HT-29 (cell line): ENCODE measurements around the gene POLN. TPM values are rescaled to one million over a fixed set of nuclear protein-coding genes. Genes with fewer than 3 reads are reported as not detected.

Experiments used
- DNase-seq: peaks from one replicate; pipeline ENCODE4 v3.0.0-alpha.2; 2015; ENCODE audit warnings: low spot score
- total RNA-seq: library from RNA; depleted of rRNA; stranded (reverse); fragments of >200 nt; shearing (Covaris generic); gene quantifications from 2 replicates; pipeline ENCODE4 v1.2.3, GENCODE V29; 2014; rRNA removed

POLN gene
- 0.31 and 0.71 TPM in 2 replicates for total RNA-seq

DNA sequence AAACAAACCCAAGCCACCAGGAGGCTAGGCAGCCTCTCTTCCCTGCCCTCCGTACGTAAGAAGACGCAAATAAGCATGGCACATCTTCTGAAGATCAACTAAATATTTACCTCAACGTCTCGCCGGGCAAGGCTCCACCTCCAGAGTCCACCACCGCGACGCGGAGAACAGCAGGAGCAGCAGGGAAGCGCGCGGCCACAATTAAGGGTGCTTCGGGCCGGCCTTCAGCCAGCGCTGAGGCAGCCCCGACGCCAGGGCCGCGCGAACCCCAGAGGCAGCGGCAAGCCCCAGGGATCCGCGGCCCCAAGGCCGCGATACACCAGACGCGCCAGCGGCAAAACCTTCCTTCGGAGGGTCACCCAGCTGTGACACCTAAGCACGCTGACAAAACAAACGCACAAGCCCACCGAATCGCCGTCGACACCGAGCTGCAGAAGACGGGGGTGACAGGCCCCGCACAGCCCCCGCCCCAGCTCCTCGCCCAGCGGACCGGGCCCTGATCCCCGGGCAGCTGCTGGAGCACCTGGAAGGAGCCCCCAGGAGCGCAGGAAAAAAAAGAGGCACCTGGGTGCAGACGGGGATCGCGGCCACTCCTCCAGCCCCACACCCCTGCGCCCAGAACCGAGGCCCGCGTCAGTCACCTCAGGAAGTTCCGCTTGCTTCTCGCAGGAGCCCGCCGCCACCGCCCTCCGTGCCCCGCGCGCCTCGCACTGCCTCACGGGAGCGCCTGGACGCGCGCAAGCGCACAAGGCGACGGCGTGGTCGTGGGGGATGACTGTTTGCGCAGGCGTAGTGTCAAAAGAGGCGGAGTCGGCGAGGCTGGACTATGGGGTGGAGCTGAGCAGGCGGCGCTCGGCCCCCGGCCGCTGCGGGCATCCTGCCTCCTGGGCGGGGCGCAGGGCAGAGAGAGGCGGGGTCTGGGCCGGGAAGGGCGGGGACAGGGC is at the start of gene POLN, which contains the start of gene HAUS3:
TSS of gene POLN (minus strand) at position 712 of the 944 bp plus-strand sequence. CDS start 12,890 bp downstream, outside the sequence.
TSS of gene HAUS3 (minus strand) at position 712 of the 944 bp plus-strand sequence. CDS start 1,175 bp downstream, outside the sequence.
- peak; percentile 99 for DNase-seq

DNA sequence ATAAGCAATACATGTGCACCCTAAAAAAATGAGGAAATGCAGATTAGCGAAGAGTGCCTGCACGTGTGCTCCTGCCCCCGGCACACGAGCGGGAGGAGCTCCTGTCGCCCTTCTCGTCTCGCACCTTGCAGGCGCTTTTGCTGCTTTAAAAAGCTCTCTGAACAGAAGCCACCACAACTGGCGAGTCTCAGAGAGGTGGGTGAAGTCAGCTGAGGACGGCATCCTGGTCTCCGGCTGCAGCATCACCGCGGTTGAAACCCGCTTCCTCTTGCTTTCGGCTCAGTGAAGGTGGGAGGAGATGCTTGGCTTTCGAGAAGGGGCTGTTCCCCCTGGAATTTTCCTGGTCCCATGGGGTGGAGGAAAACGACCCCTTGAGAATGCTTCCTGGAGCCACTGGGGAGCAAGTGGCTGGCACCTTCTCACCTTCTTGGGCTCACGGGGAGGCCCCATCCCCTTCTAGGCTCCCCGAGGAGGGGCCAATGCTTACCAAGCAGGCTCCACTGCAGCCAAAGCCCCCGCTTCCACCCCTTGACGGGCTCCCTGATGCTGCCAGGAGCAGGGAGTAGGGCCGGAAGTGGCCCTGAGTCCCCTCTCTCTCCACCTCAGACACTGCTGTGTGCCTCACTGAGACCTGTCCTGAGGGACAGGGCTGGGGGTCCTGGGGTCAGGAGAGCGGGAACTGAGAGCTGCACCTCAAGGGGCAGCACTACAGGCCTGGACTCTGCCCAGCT is 49.2 kb upstream of the POLN start:
- no peak for DNase-seq

DNA sequence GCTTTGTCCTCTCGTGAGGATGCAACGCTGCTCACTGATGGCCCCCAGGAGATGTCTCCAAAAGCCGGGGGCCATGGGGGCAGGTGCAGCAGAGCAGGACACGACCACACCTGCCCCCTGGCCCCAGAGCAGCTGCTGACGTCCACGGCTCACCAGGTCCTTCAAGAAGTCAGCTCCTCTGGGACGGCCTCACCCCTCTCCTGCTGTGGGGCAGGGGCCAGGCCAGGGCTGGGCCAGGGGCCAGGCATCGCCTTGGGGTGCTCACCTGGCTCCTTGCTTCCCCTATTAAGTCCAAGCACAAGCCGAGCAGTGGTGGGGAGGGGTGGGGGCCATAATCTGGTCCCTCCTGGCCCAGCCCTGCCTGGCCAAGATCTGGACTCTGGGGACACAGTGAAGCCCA is 48.6 kb upstream of the POLN start:
- DNase-seq = no peak

DNA sequence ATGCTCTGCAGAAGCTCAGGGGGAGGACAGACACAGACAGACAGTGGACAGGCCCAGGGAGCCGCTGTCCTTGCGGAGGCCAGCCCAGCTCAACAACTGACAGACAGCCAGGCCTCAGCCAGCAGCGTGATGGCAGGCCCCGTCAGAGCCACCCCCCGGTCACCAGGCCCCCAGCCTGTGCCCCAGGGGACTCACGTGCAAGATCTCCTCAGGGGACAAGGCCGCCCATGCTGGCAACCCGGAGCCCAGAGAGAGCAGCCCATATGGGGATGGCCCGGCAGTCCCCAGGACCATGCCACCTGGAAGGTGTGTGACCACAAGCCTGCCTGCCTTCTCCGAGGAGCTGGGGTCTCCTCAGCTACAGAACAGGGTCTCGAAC is 48.0 kb upstream of the POLN start:
- no peak for DNase-seq

DNA sequence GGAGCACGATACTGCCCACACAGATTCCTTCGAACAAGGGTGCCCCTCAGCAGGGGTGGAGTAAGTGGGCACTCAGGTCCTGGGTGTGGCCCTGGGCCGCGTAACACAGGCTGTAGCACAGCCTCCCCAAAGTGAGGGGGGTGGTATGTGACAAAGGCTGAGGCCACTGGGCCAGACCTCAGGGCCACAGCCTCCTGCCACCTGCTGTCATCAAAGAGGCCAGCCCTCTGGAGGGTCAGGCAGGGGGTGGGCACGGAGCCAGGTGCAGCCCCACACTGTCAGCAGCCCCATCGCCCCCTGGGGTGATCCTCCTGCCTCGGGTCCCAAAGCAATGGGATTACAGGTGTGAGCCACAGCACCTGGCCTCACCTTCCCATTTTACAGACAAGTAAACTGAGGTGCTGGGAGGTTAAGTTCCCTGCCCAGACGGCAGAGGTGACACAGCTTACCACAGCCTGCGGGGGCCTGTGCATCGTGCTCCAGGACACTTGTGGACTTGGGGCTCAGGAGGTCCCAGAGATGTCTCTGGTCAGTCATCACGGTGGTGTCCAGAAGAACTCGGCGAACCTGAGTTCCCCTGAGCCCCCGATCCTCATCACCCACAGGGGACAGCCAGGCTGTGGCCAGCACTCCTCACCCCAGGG is 47.5 kb upstream of the POLN start:
- DNase-seq = no peak

DNA sequence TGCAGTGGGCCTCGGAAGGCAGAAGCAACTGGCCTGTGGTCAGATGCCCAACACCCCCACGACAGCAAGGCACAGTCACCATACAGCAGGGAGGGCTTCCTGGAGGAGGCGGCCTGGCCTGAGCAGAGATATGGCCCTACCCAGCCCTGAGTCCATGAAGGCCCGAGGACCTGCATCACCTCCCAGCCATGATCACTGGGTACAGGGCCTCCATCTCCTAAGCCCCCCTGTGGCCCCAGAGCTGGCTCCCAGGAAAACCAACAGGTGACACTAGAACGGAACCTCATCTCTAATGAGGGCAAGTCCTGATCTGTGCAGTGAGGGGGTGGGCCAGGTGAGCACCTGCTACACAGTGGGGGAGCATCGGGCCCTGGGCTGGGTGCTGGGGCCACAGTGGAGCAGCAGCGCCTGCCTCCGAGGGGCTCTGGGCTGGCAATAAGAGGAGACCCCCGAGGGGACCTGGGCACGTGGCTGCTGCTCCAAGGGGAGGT is 46.2 kb upstream of the POLN start:
- DNase-seq = no peak

DNA sequence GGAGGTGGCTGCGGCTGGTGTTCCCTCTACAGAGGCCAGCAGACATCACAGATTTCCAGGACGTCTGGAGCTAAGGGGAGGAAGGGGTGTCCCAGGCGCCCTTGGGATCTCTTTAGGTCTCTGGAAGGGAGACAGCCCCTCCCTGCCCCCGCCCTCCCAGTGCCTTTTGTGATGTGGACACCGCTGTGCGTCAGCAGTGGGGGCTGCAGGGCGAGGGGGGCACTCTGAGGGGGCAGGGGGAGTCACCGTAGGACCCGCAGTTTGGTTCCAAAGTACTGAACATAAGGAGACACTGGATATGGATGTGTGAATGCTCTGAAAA is 45.6 kb upstream of the POLN start:
- DNase-seq = no peak

DNA sequence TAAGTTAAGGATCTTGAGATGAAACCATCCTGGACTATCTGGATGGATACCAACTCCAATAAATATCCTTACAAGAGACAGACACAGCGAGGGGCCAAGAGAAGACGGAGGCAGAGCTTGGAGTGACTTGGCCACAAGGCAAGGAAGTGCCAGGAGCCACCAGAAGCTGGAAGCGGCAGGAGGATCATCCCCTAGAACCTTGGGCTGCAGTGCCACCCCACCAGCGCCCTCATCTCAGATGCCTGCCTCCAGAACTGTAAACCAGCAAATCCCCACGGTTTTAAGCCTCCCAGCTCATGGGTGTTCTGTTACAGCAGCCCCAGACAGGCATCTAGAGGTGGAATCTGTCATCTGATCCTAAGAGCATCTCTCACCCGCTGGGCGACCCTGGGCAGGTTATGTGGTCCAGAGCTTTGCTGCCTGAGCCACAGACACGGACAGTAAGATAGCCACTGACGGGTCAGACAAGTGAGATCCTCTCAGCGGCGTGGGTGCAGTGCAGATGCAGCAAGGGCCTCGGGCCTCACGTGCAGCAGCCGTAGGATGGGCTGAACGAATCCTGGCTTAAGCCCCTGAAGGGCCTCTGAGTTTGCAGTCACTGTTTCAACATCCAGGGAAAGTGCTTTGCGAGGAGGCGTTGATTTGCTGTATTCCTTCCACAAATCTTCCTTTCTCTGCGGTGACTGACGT is 45.1 kb upstream of the POLN start:
- DNase-seq = no peak

DNA sequence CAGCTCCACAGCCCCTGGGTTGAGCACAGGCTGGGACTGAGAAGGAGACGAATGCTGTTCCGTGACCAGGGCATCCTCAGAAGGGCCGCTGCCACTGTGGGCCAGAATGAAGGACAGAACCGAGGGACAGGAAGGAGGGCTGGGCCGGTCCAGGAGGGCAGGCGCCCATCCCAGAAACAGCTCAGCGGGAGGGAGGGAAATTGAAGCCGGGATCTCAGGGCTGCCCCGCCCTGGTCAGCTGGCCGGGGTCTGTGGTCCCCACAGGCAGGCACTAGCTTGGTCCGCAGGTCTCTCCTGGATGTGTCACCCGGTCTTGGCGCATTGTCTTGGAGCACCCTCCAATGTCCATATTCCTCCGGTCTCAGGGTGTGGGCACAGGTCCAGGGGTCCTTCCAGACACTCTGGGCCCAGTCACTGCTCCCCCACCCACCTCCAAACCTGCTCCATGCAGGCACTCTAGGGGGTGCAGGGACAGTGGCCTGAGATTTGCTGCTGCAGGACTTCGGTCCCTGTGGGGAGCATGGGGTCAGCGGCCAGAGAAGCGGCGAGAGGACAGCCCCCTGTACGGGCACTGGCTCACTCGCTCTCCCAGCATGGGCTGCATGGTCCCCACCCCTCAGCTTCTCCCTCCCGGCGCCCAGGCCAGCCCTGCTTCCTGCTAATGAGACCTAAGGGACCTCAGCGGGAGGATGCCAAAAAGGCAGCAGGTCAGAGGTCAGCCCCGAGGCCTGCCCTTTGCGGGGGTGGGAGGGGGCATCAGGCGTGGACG is 43.9 kb upstream of the POLN start:
- no peak for DNase-seq

DNA sequence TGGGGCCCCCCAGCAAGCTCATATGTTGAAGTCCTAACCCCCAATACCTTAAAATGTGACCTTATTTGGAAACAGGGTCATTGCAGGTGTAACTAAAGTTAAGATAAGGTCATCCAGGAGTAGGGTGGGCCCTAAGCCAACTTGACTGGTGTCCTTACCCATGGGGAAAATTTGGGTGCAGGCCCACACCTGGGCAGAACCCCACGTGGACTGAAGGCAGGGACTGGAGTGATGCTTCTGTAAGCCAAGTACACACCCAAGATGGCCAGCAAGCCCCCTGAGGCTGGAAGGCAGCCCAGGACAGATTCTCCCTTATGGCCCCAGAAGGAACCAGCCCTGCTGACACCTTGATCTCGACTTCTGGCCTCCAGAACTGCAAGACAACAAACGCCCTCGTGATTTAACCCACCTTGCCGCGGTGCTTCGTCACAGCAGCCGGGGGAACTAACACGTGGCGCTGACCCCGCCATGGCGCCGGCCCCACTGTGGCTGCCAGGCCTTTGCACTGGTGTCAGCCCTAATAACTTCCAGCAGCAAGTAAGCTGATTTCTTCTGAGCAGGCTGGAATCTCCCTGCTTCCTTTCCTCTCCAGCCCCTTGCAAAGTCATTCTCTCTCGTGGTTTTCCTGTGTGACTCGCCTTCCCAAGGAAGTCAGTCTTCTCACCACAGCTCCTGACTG is 43.2 kb upstream of the POLN start:
- DNase-seq = no peak

DNA sequence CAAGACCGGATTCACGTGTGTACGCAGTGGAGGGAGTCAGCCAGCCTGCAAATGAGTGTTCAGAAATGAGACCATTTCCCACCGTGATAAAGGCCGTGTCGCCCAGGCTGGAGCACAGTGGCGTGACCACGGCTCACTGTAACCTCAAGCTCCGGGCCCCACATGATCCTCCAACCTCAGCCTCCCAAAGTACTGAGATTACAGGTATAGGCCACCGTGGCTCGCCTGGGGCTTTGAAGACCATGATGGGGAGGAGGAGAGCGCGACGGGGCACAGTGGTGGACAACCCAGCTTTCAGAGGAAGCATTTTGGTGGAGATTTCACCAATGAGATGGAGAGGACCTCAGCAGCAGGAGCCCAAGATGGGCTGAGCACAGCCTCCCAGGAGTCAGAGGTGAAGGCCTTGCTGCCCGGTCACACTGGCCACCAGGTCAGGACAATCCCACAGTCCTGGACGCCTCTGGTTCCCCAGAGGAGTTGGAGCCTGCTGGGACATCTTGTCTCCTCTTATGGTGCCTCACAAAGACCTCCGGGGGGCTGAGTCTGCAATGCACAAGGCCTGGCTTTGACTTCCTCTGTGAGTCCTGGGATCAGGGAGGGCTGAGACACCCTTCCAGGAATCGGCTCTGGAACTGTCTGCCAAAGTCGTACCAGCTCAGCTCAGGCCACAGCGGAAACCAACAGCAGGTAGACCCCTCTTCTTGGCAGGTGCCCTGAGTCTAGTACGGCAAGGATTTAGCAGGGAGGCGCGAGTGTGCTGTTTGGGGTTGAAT is 42.4 kb upstream of the POLN start:
- DNase-seq = no peak

DNA sequence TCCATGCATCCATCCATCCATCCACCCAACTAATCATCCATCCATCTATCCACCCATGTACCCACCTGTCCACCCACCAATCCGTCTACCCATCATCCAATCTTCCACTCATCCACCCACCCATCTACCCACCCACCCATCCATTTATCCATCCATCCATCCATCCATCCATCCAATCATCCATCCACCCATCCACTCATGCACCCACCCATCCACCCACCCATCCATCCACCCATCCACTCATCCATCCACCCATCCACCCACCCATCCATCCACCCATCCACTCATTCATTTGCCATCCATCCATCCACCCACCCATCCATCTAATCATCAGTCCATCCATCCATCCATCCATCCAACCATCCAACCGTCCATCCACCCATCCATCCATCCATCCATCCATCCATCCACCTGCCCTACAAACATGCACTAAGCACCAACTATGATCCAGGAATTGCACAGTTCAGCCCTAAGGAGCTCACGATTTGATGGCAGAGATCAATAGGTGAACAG is 41.3 kb upstream of the POLN start:
- DNase-seq = no peak

DNA sequence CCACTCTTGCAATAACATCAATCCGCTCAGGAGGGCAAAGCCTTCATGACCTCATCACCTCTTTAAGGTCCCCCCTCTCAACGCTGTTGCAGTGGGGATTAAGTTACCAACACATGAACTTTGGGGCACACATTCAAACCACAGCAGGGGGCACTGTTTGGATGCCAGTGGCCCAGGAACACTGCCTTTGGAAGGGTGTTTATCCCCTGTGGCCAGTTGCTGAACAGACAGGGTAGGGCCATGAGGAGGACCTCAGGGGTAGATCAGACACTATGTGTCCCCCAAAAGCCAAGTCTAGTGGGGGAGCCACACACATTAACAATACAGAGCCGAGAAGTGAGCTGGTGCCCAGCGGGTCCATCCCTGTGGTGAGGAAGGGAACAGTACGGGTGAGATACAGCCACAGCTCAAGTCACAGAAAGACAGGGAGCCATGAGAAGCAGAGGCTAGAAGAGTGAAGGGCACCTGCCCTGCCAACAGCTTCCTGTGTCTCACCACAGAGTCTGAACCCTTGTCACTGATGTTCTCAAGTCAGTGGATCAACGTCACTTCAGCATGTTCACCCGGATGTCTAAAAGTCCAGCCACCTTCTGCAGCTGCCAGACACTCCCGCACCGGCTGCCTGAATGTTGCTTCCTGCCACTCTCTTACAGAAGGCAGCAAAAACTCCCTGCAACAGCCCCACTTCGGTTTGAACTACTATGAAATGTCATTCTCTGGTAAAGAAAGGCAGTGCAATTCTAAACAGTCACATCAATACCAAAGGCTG is 39.8 kb upstream of the POLN start:
- DNase-seq = no peak

DNA sequence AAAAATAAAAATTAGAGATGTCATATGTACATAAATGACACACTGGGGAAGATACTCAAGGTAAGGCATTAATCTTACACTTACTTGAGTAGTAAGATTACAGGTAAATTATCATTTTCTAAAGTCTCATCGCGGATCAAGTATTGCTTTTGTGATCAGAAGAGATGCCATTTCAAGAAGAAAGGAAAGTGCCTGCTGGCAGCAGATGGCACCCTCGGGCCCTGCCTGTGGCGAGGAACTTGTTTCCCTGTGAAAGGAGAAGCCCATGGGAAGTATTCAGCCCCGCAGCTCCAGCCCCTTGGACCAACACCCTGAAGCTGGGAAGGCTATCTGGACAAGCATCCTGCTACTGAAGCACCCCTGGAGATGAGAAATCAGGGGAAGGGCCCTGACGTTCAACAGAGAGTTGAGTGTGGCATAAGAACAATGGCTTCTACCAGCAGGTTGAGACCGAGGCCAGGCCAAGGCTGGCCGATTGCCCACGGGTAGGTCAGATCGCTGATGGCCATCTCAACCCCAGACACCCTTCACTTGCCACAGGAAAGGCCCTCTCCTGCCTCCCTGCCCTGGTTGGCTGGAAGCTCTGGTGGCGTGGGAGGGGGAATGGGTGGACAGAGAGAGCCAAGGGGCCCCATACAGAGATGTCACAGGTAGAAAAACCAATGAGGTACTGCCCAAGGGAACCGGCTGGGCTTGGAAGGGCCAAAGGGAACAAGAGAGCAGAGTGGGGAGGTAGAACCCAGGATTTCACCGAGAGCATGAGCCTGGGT is 38.8 kb upstream of the POLN start:
- DNase-seq = peak; percentile 23

DNA sequence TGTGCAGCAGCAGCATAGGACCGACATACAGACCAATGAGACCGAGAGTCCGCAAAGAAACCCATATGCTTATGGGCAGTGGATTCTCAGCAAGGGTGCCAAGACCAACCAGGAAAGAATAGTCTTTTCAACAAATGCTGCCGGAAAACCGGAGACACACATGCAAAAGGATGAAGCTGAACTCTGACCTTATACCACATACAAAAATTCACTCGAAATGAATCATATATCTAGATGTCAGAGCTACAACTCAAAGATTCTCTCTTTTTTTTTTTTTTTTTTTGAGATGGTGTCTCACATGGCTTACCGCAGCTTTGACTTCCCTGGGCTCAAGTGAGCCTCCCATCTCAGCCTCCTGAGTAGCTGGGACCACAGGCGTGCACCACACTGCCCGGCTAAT is 36.0 kb upstream of the POLN start:
- no peak for DNase-seq

DNA sequence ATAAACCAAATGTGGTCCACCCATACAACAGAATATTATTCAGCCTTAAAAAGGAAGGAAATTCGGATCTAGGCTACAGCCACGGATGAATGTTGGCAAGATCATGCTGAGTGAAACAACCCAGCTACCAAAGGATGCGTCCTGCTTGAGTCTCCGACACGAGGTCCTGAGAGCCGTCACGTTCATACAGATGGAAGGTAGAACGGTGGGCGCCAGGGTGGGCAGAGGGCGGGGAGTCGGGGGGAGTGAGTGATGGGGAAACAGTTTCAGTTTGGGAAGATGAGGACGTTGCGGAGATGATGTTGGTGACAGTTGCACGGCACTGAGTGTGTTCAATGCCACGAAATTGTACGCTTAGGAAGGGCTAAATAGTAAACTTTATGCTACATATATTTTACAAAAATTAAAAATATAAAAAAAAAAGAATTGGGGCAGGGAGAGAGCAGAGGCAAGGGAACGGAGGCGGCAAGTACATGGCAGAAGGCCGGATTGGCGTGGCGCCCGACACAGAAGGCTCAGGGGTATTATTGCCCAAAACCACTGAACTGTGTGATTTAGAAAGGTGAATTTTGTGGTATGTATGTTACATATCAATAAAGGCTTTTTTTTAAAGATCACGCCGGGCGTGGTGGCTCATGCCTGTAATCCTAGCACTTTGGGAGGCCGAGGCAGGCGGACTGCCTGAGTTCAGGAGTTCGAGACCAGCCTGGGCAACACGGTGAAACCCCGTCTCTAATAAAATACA is 34.8 kb upstream of the POLN start:
- DNase-seq = no peak
